ENCODE results near the gene CACNA1C. TPM values are rescaled to one million over a fixed set of nuclear protein-coding genes. Genes with fewer than 3 reads are reported as not detected.
"Not testable (repeated sequence)": the region's sequence is repeated elsewhere in the genome, so short reads cannot be mapped to it uniquely, and the experiment has no call there.

Gene CACNA1C
- total RNA-seq, 1 donor from 2014 or later, result 0.14 TPM

DNA sequence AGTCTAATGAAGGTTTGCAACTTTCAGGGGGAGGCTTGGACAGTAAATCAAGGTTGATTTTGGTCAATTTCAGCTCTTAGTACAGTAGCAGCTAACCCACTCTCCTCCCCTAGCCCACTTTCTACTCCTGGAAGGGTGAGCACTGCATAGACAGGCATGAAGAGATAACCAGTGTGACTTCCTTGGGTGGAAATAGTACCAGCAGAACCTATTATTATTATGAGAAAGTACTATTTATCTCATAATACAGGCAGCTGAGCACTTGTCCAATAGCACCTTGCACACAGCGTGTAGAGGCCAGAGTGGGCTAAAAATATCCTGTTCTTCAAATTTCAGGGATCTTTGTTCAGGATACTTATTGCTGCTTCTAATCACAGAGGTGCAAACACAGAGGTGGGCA is 645.8 kb downstream of the CACNA1C start:
- DNase-seq (ENCODE audit: low spot score), result no peak
- Mint-ChIP-seq H3K36me3 (ENCODE audit: low read depth) (no peaks in the 10 kb centered on the region), H3K27ac (no peak overlapping the region), H3K27me3 (ENCODE audit: low read depth) (peaks cover 38% of the 10 kb centered on the region), H3K4me3 (ENCODE audit: low read depth) (no peak overlapping the region), H3K9me3 (no peaks in the 10 kb centered on the region), H3K4me1 (ENCODE audit: low read depth) (peaks cover 7% of the 10 kb centered on the region)
- intact Hi-C loops (cut with micrococcal nuclease), result loop anchor here (10.0 kb wide), 1 partner anchor 176 kb away; the partner anchor contains the start of genes FOXM1 and RHNO1

GRCh38 chr12:2710701-2711100 is 657.9 kb downstream of the CACNA1C start:
- no peak overlapping the region for H3K4me3 Mint-ChIP-seq (ENCODE audit: low read depth)
- no peak overlapping the region for H3K27ac Mint-ChIP-seq
- DNase-seq (ENCODE audit: low spot score), result no peak
- H3K4me1 Mint-ChIP-seq (ENCODE audit: low read depth), result no peaks in the 10 kb centered on the region
- H3K9me3 Mint-ChIP-seq, result peaks cover 15% of the 10 kb centered on the region
- H3K27me3 Mint-ChIP-seq (ENCODE audit: low read depth), result peaks cover 44% of the 10 kb centered on the region
- H3K36me3 Mint-ChIP-seq (ENCODE audit: low read depth), result no peaks in the 10 kb centered on the region
- intact Hi-C loops (cut with micrococcal nuclease), result no loop called here

DNA sequence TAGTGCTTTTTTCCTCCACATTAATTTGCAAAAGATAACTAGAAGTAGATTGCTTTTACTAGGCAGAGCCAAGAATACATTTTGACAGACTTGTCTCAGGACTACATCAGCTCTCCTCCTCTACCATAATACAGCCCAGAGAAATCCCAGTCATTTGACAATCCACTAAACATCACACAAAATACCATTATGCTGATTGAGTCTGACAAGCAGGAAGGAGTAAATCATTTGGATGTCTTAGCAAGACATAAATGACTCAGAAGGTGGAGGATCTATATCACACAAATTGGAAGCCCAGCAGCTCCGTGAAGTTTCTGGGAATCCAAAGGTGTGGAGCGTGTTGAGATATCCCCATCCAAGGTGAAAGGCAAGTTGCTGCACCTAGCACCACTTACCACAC is 666.6 kb downstream of the CACNA1C start:
- intact Hi-C loops (cut with micrococcal nuclease), result no loop called here
- no peaks in the 10 kb centered on the region for H3K4me1 Mint-ChIP-seq (ENCODE audit: low read depth)
- H3K4me3 Mint-ChIP-seq (ENCODE audit: low read depth), result no peak overlapping the region
- H3K36me3 Mint-ChIP-seq (ENCODE audit: low read depth), result no peaks in the 10 kb centered on the region
- no peak for DNase-seq (ENCODE audit: low spot score)
- no peaks in the 10 kb centered on the region for H3K9me3 Mint-ChIP-seq
- no peak overlapping the region for H3K27ac Mint-ChIP-seq
- H3K27me3 Mint-ChIP-seq (ENCODE audit: low read depth), result peaks cover 21% of the 10 kb centered on the region

DNA sequence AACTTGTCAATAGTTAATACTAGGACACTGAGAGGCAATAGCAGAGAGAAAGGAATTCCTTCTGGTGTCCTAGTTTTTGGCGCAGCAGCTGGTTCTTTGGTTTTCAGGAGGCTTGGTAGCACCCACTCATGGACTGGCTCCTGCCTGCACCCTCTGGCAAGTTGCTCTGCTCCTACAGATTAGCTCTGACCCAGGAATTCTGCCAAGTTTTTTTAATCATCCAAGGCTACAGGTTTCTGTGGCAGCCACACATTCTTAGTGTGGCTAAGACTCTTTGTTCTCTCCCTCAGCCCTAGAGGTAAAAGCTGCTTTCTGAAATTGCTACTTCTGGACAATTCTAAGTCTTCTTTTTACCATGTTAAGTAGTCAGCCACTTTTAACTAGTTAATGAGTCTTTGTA is 670.0 kb downstream of the CACNA1C start:
- intact Hi-C loops (cut with micrococcal nuclease), result no loop called here
- no peaks in the 10 kb centered on the region for H3K36me3 Mint-ChIP-seq (ENCODE audit: low read depth)
- H3K4me3 Mint-ChIP-seq (ENCODE audit: low read depth), result no peak overlapping the region
- peaks cover 19% of the 10 kb centered on the region for H3K27me3 Mint-ChIP-seq (ENCODE audit: low read depth)
- no peak for DNase-seq (ENCODE audit: low spot score)
- H3K4me1 Mint-ChIP-seq (ENCODE audit: low read depth), result no peaks in the 10 kb centered on the region
- no peak overlapping the region for H3K27ac Mint-ChIP-seq
- H3K9me3 Mint-ChIP-seq, result no peaks in the 10 kb centered on the region

GRCh38 chr12:2732290-2732689 is 679.5 kb downstream of the CACNA1C start:
- H3K4me1 Mint-ChIP-seq (ENCODE audit: low read depth), result peaks cover 13% of the 10 kb centered on the region
- H3K9me3 Mint-ChIP-seq, result no peaks in the 10 kb centered on the region
- H3K27me3 Mint-ChIP-seq (ENCODE audit: low read depth), result peaks cover 36% of the 10 kb centered on the region
- no peak for DNase-seq (ENCODE audit: low spot score)
- peak overlapping the region; percentile 20 for H3K4me3 Mint-ChIP-seq (ENCODE audit: low read depth)
- peak overlapping the region; percentile 21 for H3K27ac Mint-ChIP-seq
- H3K36me3 Mint-ChIP-seq (ENCODE audit: low read depth), result no peaks in the 10 kb centered on the region
- intact Hi-C loops (cut with micrococcal nuclease), result no loop called here

GRCh38 chr12:2733493-2734355 is 680.9 kb downstream of the CACNA1C start:
- intact Hi-C loops (cut with micrococcal nuclease), result no loop called here
- no peaks in the 10 kb centered on the region for H3K36me3 Mint-ChIP-seq (ENCODE audit: low read depth)
- DNase-seq (ENCODE audit: low spot score), result no peak
- H3K4me3 Mint-ChIP-seq (ENCODE audit: low read depth), result no peak overlapping the region
- H3K27ac Mint-ChIP-seq, result no peak overlapping the region
- H3K9me3 Mint-ChIP-seq, result no peaks in the 10 kb centered on the region
- H3K27me3 Mint-ChIP-seq (ENCODE audit: low read depth), result peaks cover 25% of the 10 kb centered on the region
- peaks cover 13% of the 10 kb centered on the region for H3K4me1 Mint-ChIP-seq (ENCODE audit: low read depth)

GRCh38 chr12:2735432-2735831 is 682.6 kb downstream of the CACNA1C start:
- intact Hi-C loops (cut with micrococcal nuclease), result no loop called here
- H3K36me3 Mint-ChIP-seq (ENCODE audit: low read depth), result no peaks in the 10 kb centered on the region
- no peak overlapping the region for H3K4me3 Mint-ChIP-seq (ENCODE audit: low read depth)
- H3K4me1 Mint-ChIP-seq (ENCODE audit: low read depth), result peaks cover 13% of the 10 kb centered on the region
- H3K27ac Mint-ChIP-seq, result no peak overlapping the region
- peaks cover 13% of the 10 kb centered on the region for H3K27me3 Mint-ChIP-seq (ENCODE audit: low read depth)
- H3K9me3 Mint-ChIP-seq, result no peaks in the 10 kb centered on the region
- DNase-seq (ENCODE audit: low spot score), result no peak

GRCh38 chr12:2737656-2738241 is 685.0 kb downstream of the CACNA1C start:
- Mint-ChIP-seq H3K36me3 (ENCODE audit: low read depth) (no peaks in the 10 kb centered on the region), H3K27ac (peak overlapping the region; percentile 55), H3K27me3 (ENCODE audit: low read depth) (peaks cover 2% of the 10 kb centered on the region), H3K4me3 (ENCODE audit: low read depth) (no peak overlapping the region), H3K4me1 (ENCODE audit: low read depth) (peaks cover 2% of the 10 kb centered on the region), H3K9me3 (no peaks in the 10 kb centered on the region)
- DNase-seq (ENCODE audit: low spot score), result no peak
- intact Hi-C loops (cut with micrococcal nuclease), result no loop called here

DNA sequence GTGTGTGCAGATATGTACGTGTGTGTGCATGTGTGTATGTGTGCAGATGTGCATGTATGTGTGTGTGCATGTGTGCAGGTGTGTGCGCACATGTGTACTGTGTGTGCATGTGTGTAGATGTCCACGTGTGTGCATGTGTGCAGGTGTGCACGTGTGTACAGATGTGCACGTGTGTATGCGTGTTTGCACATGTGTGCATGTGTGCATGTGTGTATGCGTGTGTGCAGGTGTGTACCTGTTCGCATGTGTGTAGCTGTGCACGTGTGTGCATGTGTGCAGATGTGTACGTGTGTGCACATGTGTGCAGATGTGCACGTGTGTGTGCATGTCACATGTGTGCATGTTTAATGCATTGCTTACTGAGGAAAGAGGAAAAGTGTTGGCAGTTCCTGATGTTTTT is 686.3 kb downstream of the CACNA1C start:
- H3K9me3 Mint-ChIP-seq, result no peaks in the 10 kb centered on the region
- DNase-seq (ENCODE audit: low spot score), result no peak
- no peak overlapping the region for H3K4me3 Mint-ChIP-seq (ENCODE audit: low read depth)
- intact Hi-C loops (cut with micrococcal nuclease), result no loop called here
- no peaks in the 10 kb centered on the region for H3K4me1 Mint-ChIP-seq (ENCODE audit: low read depth)
- no peak overlapping the region for H3K27ac Mint-ChIP-seq
- no peaks in the 10 kb centered on the region for H3K36me3 Mint-ChIP-seq (ENCODE audit: low read depth)
- peaks cover 2% of the 10 kb centered on the region for H3K27me3 Mint-ChIP-seq (ENCODE audit: low read depth)

GRCh38 chr12:2739832-2740641 is 687.2 kb downstream of the CACNA1C start:
- Mint-ChIP-seq H3K36me3 (ENCODE audit: low read depth) (no peaks in the 10 kb centered on the region), H3K4me3 (ENCODE audit: low read depth) (no peak overlapping the region), H3K4me1 (ENCODE audit: low read depth) (no peaks in the 10 kb centered on the region), H3K9me3 (no peaks in the 10 kb centered on the region), H3K27me3 (ENCODE audit: low read depth) (peaks cover 2% of the 10 kb centered on the region), H3K27ac (no peak overlapping the region)
- no peak for DNase-seq (ENCODE audit: low spot score)
- intact Hi-C loops (cut with micrococcal nuclease), result no loop called here

DNA sequence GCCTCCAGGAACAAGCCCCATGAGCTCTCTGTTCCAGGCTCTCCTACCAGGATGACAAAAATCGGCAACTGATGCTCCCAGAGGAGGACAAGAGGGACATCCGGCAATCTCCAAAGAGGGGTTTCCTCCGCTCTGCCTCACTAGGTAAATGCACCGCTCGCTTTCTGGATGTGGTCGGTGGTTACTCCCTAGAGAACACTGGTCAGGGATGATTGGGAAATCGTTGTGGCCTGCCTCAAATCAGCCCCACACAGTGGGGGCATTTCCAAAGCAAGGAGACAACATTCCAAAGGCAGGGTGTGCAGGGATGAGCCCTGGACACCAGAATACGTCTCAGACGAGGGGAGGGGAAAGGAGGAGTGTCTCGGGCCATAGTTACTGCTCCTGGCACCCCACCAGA is 689.2 kb downstream of the CACNA1C start:
- H3K27ac Mint-ChIP-seq; H3K36me3 Mint-ChIP-seq (ENCODE audit: low read depth); intact Hi-C loops (cut with micrococcal nuclease); H3K9me3 Mint-ChIP-seq; DNase-seq (ENCODE audit: low spot score); H3K4me1 Mint-ChIP-seq (ENCODE audit: low read depth); H3K4me3 Mint-ChIP-seq (ENCODE audit: low read depth); H3K27me3 Mint-ChIP-seq (ENCODE audit: low read depth): not testable (repeated sequence)

DNA sequence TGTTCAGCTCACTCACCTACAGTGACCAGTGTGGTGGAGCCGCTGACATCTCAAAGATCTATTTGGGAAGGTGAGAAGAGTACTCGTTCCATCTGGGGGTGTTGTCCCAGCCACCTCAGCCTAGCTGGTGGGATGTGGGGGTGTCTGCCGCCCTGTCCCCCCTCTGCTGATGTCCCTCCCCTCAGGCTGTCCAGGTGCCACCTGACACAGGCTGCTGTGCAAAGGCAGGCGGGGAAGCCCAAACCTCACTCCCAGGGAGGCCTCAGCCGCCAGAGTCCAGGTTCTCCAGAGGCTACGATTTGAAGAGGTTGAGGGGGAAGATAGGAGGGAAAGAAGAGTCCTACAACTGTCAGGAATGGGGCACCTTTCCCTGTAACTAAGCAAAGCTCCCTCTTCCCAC is 690.7 kb downstream of the CACNA1C start:
- no peaks in the 10 kb centered on the region for H3K4me1 Mint-ChIP-seq (ENCODE audit: low read depth)
- intact Hi-C loops (cut with micrococcal nuclease), result no loop called here
- no peaks in the 10 kb centered on the region for H3K36me3 Mint-ChIP-seq (ENCODE audit: low read depth)
- no peak overlapping the region for H3K4me3 Mint-ChIP-seq (ENCODE audit: low read depth)
- no peak for DNase-seq (ENCODE audit: low spot score)
- no peaks in the 10 kb centered on the region for H3K9me3 Mint-ChIP-seq
- peaks cover 2% of the 10 kb centered on the region for H3K27me3 Mint-ChIP-seq (ENCODE audit: low read depth)
- no peak overlapping the region for H3K27ac Mint-ChIP-seq

DNA sequence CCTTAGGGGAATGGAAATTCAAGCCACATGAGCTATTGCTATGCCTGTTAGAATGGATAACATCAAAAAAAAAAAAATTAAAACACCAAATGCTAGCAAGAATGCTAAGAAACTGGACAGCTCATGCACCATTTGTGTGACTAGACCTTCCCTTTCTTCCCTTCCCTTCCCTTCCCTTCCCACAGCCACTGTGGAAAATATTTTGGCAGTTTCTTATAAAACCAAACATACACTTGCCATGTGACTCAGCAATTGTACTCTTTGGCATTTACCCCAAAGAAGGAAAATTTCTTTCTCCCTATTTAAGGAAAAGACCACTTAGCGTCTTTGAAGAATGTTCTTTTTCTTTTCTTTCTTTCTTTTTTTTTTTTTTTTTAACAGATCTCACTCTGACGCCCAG is 692.9 kb downstream of the CACNA1C start:
- Mint-ChIP-seq H3K4me1 (ENCODE audit: low read depth) (no peaks in the 10 kb centered on the region), H3K4me3 (ENCODE audit: low read depth) (no peak overlapping the region), H3K27ac (no peak overlapping the region), H3K36me3 (ENCODE audit: low read depth) (no peaks in the 10 kb centered on the region), H3K27me3 (ENCODE audit: low read depth) (peaks cover 2% of the 10 kb centered on the region), H3K9me3 (no peaks in the 10 kb centered on the region)
- intact Hi-C loops (cut with micrococcal nuclease), result no loop called here
- DNase-seq (ENCODE audit: low spot score), result no peak
